Adrenal gland (tissue), 5 donors: ENCODE data around the gene BRME1.
"Not testable (repeated sequence)": the region's sequence is repeated elsewhere in the genome, so short reads cannot be mapped to it uniquely, and the experiment has no call there.

Experiments used
- CTCF ChIP-seq, 6 experiments: fragments of 450-650 bp in 4 of 6; fragments of 200-600 bp in 2 of 6; sonication (generic) in 1 of 6; IDR thresholded peaks; 1 replicate in 5 of 6; 2 replicates in 1 of 6; pipeline versions ENCODE4 v1.5.1 to v1.8.0; 2016 to 2021; ENCODE audit warnings: antibody characterized with exemption in 6 of 6, mild to moderate bottlenecking in 2 of 6, moderate library complexity in 1 of 6
- POLR2A ChIP-seq, 2 donors: fragments of 450-650 bp; IDR thresholded peaks; one replicate each; pipeline ENCODE4 v1.6.1; 2017; ENCODE audit warnings: antibody characterized with exemption in 2 of 2, mild to moderate bottlenecking in 2 of 2, moderate library complexity in 1 of 2
- donor health status: DM: no; HTN: no; CAD: no.

- not testable (repeated sequence) for TF ChIP-seq POLR2A, CTCF (IDR thresholded peaks at IDR 0.05)
Measured at GRCh38 chr19:13851734-13852114, 54.2 kb downstream of the BRME1 start.
